ENCODE results near the gene INTS14.
"Not testable (repeated sequence)": the region's sequence is repeated elsewhere in the genome, so short reads cannot be mapped to it uniquely, and the experiment has no call there.

INTS14 gene

DNA sequence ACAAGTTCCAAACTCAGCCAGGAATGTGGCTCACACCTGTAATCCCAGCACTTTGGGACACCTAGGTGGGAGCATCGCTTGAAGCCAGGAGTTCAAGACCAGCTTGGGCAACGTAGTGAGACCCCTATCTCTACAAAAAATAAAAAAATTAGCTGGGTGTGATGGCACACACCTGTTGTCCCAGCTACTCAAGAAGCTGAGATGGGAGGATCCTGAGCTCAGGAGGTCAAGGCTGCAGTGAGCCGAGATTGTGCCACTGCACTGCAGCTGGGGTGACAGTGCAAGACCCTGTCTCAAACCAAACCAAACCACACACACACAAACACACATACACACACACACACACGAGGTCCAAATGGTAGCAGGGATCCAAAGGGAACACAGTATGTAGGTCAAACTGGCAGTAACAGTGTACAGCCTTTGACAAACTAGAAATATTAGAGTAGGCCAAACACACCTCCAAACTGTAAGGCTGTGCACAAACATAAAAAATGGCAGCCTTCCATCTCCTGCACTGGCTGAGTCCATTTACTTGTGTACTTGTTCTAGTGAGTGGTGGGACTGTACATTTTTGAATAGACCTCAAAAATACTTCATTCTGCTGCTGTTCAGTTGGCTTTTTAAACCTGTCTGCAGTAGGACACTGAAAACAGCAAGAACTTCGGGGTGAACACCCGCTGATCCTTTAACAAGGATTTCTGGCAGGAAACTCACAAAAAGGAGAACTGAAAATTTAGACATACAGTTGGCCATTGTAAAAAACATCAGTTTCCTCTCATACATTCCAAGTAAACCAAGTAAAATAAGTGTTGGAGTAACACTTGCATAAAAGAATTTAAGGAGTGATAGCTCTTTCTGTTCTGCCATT, 33.6 kb downstream of the INTS14 start:
- DNase-seq, result no peak

DNA sequence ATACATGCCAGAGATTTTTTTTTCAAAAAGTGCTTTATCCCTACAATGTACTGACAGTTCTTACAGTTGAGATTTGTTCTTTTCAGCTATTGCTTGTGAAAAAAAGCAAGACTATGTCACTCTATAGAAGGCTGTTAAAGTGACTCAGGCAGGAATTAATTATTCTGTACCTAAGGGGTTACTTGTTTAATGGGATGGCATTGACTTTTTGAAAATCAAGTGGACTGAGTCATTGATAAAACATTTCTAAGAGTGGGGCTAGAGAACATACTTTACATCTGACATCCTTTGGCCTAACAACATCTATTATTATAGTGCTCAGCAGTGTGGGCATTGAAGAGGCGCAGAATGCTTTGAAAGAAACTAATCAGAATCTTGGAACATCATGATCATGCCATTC, 34.3 kb downstream of the INTS14 start:
- no peak for DNase-seq

DNA sequence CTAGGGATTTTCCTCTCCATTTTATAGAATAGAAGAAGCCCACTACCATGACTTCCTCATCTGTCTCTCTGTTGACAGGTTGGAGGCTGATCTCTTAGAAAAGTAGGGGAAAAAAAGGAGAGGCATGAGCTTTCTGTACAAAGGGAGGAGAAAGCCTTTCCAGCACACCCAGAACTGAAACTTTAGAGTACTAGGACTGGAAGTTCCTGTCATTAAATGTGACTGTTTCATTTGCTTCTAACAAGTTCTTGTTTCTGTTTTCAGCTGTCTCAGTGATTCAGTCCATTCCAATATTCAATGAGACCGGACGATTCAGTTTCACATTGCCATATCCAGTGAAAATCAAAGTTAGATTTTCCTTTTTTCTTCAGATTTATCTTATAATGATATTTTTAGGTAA, 39.0 kb downstream of the INTS14 start:
- DNase-seq, result no peak

DNA sequence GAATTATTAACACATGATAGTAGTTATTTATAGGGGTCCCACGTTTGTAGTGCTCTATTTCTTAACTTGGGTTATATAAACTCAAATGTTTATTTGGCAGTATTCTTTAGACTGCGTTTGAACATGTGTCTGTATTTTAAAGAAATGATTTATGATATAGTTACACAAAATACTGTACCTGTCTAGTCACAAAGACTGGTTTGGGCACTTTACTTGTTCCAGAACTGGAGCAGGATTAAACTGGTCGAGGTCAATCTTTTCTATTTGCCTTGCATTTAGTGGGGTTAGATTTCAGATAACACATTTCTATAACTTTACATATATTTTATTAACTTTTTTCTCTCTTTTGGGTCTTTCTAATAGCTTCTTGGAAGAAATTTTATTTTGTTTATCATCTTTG, 41.2 kb downstream of the INTS14 start:
- no peak for DNase-seq

DNA sequence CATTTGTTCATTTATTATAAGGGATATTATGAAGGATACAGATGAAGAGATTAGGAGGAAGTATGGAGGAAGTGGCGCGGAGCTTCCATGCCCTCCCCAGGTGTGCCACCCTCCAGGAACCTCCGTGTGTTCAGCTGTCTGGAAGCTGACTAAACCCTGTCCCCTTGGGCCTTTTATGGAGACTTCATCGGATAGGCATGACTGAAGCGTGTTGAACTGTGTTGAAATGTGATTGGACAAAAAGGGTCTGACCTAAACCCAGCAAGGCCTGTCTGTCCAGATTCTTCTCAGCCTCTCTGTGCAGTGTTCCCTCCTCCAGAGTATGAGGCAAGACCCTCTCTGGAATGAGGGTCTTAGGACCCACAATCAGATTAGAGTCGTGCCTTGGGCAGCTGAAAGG, 49.0 kb downstream of the INTS14 start:
- no peak for DNase-seq

DNA sequence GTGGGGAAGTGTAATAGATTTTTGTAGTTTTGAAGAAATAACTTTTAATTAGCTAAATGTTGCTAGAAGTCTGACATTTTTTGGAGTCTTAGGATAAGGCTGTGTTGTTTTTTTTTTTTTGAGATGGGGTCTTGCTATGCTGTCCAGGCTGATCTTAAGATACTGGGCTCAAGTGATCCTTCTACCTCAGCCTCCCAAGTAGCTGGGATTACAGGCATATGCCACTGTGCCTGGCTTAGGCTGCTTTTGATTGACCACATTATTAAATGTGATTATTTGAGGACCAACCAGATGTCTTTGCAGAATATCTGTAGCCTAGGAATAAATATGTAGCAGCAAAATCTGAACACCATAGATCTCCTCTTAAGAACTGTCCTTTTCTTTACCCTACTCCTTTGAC, 51.0 kb downstream of the INTS14 start:
- DNase-seq, result no peak

DNA sequence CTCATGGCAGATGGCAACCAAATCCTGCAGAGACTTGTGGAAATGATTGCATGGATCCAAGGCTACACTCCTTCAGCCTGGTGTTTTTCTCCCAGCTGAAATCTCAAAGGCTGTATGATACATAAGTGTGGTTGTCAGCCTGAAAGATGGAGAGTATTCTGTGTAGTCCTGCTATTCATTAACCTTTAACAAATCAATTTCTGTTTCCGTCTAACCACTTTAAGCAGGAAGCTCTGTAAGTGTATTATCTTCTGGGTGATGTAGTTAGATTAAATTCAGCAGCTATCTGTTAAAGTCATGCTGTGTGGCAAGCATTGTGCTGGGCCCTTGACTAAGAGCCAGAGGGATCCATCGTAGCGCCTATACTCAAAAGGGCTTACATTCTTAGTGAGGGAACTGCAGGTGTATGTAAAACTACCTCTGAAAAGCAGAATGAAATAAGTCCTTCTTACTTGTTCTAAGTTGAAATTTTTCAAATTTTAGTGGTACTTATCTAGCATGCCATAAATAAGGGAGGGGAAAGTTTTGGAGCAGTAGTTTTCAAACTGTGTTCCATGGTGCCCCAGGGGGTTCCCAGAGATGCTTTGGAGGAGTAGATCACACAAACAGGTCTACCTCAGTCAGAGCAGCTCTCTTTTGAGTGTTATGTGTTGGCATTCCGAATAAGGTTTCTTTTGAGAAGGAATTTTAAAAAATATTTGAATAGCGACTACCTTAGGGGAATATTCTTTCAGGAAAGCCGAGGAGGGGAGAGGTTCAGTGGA, 51.8 kb downstream of the INTS14 start:
- DNase-seq, result no peak

DNA sequence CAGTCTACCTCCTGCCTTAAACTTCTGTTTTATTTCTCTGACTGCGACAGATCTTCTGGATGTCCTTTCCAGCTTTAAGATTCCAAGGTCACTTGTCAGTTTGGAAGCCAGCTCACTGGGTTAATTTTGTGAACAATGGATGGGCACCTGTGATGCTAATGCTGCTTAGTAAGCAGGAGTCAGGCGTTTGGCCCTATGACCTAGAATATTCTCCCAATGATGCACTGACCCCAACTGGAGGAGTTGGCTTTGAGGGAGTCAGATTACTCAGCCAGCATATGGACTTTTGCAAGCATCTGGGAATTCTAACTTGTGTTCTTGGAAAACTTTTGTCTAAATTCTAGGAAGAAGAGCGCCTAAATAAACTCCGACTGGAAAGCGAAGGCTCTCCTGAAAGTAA, 52.6 kb downstream of the INTS14 start:
- DNase-seq, result no peak

DNA sequence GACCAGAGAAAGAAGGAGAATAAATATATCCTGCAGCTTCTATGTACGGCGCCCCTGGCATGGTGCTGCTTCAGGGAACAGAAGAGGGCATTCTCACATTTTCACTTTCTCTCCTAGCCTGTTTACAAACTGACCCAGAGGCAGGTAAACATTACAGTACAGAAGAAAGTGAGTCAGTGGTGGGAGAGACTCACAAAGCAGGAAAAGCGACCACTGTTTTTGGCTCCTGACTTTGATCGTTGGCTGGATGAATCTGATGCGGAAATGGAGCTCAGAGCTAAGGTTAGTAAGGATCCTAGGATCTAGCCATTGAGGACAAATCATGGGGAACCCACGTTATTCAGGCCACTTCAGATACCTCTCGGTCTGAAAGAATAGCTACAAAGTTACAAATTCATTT, 54.3 kb downstream of the INTS14 start:
- no peak for DNase-seq

DNA sequence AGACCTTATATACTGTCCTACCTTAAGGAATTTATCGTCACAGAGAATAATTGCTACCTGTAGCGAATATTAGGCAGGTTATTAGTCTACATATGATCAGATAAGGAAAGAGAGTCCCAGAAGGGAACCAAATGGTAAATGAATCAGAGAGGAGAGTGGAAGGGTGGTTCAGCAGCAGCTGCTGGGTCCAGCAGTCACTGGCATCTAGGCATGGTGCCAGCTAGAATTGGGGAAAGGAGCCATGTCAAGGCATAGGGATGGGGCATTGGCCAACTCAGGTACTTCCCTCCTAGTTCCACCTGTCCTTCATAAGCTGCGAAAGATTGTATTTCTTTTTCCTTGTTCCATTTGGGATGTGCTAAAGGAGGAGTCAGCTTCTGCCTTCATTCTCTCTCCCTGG, 57.2 kb downstream of the INTS14 start:
- DNase-seq, result no peak

DNA sequence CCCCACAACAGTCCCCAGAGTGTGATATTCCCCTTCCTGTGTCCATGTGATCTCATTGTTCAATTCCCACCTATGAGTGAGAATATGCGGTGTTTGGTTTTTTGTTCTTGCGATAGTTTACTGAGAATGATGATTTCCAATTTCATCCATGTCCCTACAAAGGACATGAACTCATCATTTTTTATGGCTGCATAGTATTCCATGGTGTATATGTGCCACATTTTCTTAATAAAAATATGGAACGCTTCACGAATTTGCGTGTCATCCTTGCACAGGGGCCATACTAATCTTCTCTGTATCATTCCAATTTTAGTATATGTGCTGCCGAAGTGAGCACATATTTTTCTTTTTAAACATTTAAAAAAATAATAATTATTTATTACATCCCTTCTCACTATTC, 58.1 kb downstream of the INTS14 start:
- DNase-seq, result not testable (repeated sequence)

DNA sequence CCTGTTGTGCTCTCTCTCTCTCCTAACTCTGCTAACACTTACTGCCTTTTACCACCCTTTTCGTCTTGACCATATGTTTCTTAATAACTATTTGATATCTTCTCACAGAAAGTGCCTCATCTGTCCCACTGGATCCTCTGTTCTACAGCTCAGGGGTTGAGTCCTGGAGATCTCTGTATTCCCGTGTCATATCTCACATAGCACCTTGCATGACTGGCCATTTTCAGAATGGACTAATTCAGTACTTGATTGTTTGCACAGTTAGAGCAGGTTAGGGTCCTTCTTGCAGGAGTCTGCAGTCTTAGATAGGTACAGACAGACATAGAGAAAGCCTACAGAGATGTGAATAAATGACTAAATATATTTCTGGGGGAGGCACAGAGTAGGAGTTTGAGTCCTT, 59.7 kb downstream of the INTS14 start:
- peak; percentile 31 for DNase-seq

DNA sequence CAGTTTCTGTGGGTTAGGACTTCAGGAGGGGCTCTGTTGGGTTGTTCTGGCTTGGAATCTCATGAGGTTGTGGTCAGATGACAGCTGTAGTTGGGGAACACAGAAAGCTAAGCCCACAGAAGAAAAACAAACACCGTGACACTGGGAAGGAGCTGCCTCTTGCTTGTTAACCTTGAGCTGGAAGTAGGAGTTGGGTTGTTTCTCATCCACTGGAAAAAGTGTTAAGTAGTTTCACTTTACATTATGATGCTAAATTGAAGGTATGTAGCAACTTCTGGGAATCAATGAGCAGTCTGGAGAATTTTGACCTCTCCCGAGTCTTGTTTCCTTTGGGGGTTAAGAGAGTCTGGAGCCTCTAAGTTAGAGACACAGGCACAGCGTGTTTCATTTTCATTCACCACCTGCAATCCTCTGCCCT, 60.2 kb downstream of the INTS14 start:
- peak; percentile 31 for DNase-seq

DNA sequence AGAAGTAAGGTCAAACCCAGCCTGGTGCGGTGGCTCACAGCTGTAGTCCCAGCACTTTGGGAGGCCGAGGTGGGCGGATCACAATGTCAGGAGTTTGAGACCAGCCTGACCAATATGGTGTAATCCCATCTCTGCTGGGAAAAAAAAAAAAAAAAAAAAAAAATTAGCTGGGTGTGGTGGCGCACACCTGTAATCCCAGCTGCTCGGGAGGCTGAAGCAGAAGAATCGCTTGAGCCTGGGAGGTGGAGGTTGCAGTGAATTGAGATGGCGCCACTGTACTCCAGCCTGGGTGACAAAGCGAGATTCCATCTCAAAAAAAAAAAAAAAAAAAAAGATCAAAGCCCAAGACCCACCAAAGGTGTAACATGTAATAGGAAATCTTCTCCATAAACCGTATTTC, 61.6 kb downstream of the INTS14 start:
- DNase-seq, result not testable (repeated sequence)

DNA sequence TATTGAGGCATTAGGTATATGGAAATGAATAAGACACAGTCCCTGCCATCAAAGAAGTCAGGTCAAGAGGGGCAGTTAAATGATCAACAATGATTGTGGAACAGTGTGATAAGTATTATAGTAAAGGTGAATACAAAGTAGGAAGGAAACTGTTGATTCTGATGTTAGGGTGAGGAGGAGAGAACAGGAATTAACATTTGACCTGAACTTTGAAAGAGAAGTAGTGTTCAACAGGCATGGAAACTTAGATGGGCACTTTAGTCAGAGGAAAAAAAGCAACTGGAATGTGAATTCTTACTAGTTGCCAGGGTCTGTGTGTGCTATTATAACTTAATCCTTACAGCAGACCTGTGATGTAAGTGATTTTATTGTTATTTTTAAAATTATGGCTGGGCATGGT, 63.1 kb downstream of the INTS14 start:
- no peak for DNase-seq

DNA sequence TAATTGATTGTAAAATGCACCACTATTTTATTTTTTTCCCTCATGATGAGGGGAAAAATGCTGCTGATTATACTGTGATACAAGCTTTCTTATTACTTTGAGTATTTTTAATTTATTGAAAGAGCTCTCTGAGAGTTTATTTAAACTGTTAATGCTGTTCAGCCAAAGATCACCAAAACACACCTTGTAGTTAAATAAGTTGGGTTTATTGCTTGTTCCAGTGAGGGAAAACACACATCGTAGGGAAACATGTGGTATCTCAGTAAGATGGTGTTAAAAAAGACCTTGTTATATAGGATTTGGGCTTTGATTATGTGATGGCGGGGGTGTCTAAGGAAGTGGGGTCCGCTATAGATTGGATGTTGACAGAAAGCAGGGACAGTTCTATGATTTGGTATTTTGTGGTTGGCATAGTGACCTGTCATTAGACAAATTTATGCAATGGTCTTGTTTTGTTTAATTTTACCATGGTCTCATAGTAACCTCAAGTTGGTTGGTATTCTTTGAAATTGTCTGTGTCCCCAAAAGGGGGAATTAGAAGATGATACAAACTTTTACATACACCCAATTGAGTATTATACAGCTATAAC, 69.6 kb downstream of the INTS14 start:
- DNase-seq, result no peak

DNA sequence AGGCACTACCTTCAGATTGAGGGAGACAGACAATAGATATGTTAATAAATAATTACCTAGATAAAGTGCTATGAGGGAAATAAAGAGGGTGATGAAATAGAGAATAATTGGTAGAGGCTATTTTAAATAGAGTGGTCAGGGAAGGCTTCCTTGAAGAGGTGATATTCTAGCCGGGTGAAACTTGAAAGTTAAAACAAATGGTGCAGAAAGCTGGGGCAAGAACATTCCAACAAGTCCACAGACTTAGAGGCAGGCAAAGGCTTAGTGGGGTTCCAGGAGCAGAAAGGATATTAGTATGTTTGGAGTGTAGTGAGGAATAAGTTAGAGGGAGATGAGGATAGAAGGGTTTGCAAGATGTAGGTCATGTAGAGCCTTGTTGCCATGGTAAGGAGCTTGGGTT, 70.6 kb downstream of the INTS14 start:
- DNase-seq, result no peak

DNA sequence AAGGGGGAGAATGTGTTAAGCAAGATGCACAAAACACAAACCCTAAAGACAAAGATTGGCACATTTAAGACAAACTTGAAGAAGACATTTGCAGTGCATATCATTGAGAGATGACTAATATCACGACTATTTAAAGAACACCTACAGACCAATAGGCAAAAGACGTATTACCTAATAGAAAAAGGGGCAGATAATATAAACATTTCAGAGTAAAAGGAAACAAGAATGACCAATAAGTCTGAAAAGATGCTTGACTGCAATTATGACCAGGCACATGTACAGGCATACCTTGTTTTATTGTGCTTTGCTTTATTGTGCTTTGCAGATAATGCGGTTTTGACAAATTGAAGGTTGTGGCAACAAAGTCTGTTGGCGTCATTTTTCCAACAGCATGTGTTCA, 75.7 kb downstream of the INTS14 start:
- DNase-seq, result no peak

DNA sequence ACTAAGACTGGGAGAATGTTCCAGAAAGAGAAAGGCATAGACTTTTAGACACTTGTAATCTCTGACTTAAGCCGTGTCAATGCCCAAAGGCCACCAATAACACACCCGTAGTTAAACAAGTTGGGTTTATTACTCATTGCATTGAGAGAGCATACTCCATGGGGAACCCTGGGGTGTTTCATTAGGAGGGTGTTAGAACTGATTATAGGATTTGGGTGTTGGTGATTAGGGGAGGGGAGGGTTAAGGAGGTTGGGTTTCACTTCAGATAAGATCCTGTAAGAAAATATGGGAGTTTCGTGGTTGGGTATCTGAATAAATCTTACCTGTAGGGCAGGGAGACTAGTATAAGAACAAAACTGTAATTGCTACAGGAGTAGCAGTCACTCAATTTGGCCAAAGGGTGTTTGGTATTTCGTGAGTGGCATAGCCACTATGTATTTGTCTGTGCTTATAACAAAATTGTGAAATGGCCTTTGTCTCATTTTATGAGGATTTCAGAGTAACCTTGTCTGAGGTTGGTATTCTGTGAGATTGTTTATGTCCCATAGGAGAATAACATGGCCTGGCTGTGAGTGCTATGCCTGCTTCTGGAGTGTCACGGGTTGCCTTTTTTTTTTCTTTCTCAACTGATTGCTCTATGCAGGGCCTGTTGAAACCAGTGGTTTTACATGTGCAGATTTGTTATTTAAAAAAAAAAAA, 77.7 kb downstream of the INTS14 start:
- no peak for DNase-seq

DNA sequence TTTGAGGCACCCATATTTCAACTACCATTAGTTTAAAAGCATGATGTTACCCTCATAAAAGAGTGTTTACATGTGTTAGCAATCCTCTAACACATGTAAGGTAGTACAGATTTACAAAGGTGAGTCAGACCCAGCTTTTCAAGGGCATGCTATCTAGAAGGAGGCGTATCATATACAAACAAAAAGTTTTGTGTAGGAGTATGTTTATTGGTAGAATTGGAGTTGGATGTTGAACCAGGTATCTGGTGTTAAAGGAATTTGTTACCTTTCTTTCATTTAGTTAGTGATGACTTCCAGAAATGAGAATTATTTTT, 78.2 kb downstream of the INTS14 start:
- DNase-seq, result peak; percentile 37

DNA sequence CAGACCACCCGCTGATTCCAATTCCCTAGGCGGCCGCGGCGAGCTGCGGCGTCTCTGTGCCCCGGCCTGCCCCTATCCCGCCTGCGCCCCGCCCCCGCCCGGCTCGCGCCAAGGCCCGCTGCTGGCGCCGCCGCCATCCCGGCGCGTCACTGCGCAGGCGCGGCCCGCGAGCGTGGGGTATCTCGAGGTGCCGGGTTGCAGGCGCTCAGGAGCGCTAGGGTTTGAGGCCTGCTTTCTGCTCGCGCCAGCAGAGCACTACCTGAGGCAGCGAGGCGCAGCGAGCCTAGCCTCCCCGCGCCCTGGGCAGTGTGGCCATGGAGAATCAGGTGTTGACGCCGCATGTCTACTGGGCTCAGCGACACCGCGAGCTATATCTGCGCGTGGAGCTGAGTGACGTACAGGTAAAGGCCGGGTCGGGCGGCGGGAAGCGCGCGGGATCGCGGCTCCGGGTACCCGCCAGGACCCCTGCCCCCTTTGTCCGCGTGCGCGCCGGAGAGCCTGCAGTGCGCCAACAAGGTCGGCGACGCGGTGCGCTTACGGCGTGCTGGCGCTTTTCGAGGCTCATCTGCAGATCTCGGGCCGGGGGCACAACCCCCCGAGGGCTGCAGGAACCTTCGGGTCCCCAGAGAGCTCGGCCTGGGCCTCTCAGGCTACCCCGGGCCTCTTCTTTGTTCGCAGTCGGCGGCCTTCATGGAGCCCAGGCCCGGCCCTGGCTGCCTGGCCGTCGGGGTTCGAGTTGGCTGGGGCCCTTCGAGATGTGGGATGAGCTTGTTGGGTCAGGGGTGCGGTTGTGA, 80.4 kb downstream of the INTS14 start, which contains the start of gene HACD3:
Gene HACD3, plus strand, starts transcription at position 146 of the 794 bp plus-strand sequence. Its CDS starts 169 bp downstream, at position 315.
- peak; percentile 92 for DNase-seq

DNA sequence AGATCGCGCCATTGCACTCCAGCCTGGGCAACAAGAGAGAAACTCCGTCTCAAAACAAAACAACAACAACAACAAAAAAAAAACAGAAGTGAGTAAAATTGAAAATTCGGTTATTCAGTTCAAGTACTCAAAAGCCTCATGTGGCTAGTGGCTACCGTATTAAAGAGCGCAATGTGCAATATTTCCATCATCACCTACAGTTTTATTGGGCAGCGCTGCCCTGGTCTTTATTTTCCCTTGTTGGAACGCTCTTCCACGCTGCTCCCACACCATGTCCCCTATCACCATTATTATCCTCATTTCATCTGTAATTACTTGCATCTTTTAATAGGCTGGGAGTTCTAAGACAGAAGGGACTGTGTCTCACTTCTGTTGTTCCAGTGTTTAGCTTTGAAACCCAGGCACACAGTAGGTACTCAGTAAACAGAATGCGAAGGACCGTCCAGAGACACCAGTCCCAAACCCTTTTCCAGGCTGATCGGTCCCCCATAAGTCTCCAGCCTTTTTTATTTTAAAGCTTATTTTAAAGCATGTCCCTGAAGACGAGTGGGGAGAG, 81.1 kb downstream of the INTS14 start:
- no peak for DNase-seq
